NCI-H187 (cell line): ENCODE data around the gene ANKRD61.
A peak's percentile ranks its signal among the peaks of the same experiment; 100 is the strongest.
"Not testable (repeated sequence)": the region's sequence is repeated elsewhere in the genome, so short reads cannot be mapped to it uniquely, and the experiment has no call there.

Experiments
- DNase-seq, 2 experiments: peaks; one replicate each; lab custom pipeline; 2025; lab: John Stamatoyannopoulos, UW

The ANKRD61 gene

DNA sequence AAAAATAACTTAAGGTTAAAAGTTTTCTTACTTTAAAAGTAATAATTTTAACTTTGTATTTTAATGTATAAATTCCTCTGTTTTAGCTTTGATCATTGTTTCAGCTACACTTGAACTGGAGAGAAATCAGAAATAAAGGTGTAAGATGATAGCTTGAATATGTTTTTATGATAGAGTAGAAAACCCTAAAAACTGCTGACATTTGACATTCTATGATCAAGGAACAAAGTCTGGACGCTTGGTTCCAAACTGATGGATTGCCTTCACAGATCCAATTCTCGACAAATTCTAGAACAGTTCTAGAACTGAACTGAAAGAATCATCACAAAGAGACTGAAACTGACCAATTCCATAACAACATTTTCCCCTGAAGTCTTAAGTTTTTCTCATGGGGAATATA, at the start of gene ANKRD61:
TSS of gene ANKRD61 (plus strand) at position 389 of the 400 bp plus-strand sequence. CDS start at position 389, 0 bp downstream.
- DNase-seq: no peak

DNA sequence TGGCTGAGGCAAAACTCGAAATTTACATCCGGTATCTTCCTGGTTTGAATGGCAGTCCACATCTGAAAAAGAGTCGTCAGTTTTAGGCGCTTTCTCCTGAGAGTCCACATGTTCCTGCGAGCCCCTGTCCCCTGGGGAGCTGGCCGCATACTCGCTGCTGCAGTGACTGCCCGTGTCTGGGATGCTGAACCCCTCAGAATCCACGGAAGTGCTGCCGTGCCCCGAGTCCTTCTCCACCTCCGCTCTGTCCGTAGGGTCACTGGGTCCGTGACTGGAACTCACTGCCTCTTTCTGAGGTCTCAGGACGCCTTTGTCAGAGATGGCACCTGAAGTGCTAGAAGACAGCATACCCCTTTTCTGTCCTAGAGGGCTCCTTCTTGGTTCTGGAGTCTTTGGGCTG, 44.1 kb upstream of the ANKRD61 start:
- not testable (repeated sequence) for DNase-seq

DNA sequence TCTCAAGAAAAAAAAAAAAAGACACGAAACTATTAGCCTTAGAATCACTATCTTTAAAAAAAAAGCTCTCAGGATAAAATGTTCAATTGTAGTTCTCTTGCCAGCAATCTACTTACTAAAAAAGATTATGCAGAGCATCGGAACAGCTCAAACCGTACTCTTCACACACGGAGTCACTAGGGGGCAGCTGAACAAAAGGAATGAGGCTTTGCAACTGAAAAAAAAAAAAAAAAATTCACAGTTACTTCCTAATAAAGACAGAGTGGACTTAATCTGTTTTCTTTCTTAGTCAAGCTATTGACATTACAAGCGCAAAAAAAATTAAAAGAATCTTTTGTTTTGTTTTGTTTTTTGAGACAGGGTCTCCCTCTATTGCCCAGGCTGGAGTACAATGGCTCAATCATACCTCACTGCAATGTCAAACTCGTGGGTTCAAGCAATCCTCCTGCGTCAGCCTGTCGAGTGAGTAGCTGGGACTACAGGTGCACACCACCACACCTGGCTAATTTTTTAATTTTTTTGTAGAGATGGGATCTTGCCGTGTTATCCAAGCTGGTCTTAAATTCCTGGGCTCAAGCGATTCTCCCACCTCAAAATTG, 33.9 kb upstream of the ANKRD61 start:
- peak in 1 of 2 experiments; percentile 24 for DNase-seq

DNA sequence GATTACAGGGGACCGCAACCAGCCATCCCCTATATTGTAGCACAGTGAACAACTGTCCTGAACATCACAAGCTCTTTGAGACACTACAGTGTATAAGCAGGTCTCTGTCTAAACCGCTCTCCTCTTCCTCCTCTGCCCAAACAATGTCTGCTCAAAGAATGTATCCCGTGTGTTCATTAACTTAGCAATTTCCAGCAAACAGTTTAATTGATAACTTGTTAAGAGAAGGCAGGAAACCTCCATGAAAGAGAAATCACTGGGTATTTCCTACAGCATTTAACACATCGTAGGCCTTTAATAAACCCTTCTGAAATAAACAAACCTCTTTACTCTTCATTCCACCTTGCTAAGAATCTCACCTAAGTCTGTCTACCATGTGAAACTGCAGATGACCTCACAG, 23.8 kb upstream of the ANKRD61 start:
- DNase-seq: no peak

- not testable (repeated sequence) for DNase-seq
These were observed 23.2 kb upstream of the ANKRD61 start for GRCh38 chr7:6007835-6008590.

GRCh38 chr7:6008668-6009611, 22.2 kb upstream of the ANKRD61 start, which contains the start of the genes AIMP2 and PMS2:
Gene AIMP2 (plus strand): TSS chr7:6009272. CDS start chr7:6009364, 92 bp downstream.
Gene PMS2 (minus strand): TSS chr7:6009049. CDS start chr7:6009019, 30 bp downstream.
- peak; percentile 91 to 92 for DNase-seq

DNA sequence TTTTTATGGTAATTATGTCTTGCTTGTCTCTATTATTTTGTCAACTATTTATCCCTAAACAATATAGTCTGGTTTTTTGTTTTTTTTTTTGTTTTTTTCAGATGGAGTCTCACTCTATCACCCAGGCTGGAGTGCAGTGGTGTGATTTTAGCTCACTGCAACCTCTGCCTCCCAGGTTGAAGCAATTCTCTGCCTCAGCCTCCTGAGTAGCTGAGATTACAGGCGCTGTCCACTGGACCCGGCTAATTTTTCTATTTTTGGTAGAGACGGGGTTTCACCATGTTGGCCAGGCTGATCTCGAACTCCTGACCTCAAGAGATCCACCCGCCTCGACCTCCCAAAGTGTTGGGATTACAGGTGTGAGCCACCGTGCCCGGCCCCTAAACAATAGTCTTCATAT, 20.8 kb upstream of the ANKRD61 start:
- DNase-seq: not testable (repeated sequence)

DNA sequence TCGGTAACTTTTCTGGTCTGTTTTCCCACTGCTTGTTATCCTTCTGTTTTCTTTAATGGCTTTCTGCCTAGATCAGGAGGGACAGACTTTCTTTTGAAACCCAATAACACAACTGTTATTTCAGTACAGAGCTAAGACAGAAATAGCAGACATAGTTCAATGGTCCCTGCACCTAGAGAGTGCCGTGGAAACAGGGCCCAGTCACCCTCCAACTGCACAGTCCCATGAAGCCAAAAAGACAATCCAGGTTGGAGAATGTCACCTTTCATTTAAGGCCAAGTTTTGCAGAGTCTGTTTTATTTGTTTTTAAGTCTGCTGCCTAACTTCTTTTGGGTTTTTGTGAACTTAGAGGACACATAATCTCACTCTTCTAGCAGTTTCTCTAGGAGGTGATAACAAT, 19.6 kb upstream of the ANKRD61 start:
- no peak for DNase-seq

DNA sequence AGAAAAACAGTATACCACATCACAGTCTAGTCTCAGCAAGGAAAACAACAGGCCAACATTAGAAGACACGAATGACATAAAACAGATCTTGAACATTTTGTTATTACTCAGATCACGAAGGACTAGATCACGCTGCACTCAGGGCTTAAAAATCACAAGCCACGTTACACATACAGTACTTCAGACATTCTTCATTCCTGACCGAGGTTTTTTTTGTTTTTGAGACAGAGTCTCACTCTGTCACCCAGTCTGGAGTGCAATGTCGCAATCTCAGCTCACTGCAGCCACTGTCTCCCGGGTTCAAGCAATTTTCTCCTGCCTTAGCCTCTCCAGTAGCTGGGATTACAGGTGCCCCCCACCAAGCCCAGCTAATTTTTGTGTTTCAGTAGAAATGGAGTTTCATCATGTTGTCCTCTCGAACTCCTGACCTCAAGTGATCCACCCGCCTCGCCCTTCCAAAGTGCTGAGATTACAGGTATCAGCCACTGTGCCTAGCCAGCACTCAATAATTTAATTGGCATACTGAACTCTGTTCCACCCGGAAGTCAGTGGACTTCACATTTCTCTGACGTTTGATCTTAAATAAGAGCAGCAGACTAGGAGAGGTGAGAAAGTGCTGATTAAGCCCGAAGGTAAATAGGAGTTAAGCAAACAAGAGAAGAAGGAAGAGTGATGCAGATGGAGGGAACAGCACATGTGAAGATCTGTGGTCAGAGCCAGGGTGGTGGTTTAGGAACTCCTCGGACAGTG, 18.6 kb upstream of the ANKRD61 start:
- no peak for DNase-seq

DNA sequence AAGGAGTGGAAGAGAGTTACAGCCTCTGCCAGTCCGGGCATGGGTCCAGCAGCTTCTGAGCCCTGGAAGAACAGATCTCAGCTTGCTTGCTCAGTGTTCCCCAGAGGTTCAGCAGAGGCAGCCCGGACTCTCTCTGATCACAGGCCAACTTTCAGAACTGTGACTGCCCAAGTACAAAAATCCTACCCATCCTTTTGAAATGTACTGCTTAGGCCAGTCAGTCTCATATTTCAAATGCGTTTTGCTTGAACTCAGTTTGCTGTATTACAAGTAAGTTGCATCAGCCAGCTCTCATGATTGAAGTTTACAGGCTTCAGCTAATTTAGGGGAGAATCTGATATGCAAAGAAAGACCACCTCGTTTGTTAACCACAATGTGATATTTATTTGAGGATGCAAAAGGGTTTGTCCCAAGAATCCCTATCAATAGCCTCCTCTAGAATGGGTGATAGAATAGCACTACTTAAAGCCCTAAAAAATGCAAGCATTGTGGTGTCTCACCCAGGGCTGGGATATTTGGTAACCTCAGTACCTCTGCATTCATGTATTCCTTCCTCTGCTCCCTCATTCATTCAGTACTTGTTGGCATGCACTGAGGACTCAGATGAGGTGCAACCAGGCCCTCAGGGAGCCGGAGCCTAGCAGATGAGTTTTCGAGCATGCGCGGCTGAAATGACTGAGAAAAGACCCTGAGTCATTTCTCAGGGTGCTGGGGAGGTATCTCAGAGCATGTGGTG, 15.1 kb upstream of the ANKRD61 start:
- DNase-seq: peak; percentile 11 to 27

DNA sequence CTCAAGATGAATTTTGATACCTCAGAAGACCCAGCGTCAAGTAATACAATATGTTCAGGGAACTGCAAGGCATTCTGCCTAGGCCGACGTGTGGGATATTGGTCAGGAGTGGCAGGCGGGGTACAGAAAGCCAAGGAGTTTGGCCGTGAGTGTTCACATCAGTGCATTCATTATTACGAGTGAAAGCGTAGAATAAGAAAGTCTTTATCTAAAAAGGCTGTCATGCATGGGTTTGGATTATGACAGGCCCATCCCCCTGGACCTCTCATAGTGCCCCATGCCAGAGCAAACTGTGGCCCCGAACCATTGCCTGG, 14.6 kb upstream of the ANKRD61 start:
- no peak for DNase-seq

DNA sequence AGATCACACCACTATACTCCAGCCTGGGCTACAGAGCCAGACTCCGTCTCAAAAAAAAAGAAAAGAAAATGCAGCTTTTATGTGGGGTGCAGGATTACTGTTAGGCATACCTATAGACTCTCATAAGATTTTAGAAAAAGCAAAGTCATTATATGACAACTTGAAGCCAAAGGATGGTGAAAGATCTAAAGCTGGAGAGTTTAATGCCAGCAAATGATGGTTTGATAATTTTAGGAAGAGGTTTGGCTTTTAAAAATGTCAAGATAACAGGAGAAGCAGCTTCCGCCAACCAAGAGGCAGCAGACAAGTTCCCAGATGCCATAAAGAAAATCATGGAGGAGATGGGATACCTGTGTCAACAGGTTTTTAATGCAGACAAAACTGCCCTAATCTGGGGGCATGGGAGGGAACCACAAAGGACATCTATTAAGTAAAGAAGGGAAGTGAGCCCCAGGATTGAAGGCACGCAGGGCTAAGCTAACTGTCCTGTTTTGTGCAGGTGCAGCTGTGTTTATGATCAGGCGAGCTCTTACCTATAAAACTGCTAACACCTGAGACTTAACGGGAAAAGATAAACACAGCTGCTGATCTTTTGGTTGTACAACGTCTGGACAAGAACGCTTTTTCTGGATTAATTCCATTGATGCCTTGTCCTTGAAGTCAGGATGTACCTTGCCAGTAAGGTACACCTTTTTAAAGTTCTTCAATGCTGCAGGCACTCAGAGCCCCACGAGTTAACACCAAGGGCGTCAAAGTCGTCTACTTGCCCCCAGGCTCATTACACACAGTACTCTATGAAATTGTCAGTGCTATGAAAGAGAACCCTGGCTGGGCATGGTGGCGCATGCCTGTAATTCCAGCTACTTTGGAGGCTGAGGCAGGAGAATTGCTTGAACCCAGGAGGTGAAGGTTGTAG, 10.5 kb upstream of the ANKRD61 start:
- no peak for DNase-seq

- no peak for DNase-seq
These were observed 8.5 kb upstream of the ANKRD61 start for GRCh38 chr7:6022707-6023106.

- no peak for DNase-seq
These were observed 7.2 kb upstream of the ANKRD61 start for GRCh38 chr7:6023974-6024435.

DNA sequence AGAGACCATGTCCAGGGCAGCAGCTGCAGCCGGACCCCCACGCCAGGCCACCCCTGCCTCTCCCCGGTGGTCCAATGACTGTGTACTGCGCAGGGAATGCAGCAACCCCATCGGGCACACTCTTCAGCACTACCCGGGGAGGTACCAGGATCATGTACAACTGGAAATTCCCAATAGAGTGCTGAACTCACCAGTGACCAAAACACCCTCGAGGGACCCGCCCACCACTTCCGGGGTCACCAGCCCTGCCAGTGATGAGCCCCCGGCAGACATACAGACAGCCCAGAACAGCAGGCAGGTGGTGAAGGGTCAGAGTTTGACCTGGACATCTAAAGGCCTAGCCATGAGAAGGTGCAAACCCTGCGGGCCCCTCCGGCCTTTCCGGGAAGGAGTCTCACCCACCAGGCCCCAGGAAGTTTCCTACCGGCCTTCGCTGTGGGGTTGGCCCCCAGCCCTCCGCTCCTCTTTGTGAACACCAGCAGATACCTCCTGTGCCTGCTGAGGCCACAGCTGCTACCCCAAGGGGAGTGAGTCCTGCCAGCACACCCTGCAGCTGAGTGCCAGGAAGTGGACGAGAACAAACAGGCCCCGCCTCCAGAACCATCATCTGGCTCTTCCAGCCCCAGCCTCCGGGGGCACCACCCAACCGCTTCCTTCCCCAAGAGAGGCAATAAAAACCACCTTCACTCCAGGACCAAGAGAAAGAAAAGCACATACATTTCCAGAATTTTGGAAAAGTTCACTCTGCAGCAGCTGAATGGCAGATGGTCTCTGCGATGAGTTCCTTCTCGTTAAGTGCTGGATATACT, 5.0 kb upstream of the ANKRD61 start:
- no peak for DNase-seq

DNA sequence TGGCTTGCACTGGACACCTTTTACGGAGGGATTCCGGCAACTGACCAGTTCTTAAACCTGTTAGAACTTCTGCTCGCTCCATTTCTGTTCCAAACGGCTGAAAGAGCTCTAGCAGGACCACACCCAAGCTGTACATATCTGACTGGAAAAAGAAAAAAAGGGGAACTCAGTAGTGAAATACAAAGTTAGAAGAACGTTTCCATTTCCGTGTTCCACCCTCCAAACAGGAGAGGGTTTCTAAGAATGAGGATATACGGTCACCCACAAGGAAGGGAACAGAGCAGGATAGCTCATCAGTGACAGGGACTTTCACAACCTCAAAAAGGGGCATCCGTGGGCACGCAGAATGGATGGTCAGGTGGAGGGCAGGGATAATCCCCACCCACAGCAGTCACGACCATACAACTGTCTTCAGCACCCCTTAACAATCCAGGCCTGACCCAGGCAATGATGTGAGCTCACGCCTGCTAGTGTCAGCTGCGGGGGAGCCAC, 4.3 kb upstream of the ANKRD61 start:
- no peak for DNase-seq

DNA sequence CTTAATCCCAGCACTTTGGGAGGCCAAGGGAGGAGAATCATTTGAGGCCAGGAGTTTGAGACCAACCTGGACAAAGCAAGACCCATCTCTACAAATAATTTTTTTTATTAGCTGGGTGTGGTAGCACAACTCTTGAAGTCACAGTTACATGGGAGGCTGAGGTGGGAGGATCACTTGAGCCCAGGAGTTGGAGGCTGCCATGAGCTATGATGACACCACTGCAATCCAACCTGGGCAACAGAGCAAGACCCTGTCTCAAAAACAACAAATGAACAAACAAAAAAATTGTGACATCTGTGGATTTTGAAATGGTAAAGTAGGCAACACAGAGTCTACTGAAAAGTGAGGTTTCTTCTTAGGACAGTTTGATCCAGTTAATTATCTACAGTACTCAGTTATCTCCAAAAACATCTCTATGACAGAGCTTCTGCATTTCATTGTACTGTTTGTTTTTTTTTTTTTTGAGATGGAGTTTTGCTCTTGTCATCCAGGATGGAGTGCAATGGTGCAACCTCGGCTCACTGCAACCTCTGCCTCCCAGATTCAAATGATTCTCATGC, 3.3 kb upstream of the ANKRD61 start:
- DNase-seq: no peak

DNA sequence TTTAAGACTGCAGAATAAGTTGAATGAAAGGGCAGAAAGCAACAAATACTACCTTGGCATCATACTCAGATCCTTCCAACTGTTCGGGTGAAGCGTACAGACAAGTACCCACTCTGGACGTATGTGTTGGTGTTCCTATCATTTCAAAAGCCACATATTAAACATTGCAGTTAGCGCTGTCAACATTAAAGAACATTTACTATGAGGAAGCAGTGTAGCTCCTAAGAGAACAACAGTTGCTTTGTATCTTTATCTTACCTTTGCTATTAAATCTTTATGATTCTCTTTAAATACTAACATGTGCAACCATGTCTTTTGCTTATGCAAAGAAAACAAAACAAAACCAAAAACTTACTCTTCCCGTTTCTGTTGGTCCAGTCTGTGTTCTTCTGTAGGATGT, 2.6 kb upstream of the ANKRD61 start:
- no peak for DNase-seq

- DNase-seq: no peak
These were observed 391 bp downstream of the ANKRD61 start for GRCh38 chr7:6031567-6031966.
